Measurements from ENCODE around the gene GLCE. TPM values are rescaled to one million over a fixed set of nuclear protein-coding genes. Genes with fewer than 3 reads are reported as not detected.

GLCE gene
- total RNA-seq, 1 experiment from 2014 or later, result 10.2 TPM

DNA sequence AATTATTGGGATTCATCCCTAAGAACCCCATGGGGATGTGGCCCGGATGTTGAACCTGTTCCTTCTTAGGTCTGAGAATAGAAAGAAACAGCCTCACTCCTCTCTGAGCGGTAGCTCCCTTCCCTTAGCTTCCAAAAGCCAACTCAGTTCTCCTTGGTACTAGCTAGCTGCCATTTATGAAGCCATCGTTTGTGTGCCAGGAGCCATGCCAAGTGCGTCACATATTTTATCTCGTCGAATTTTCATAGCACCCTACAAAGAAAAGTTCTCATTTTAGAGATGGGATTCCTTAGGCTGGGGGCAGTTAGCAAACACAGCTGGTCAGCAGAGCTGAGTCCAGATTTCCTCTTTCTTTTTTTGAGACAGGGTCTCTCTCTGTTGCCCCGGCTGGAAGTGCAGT is 45.4 kb upstream of the GLCE start:
- TF ChIP-seq CTCF (IDR thresholded peaks at IDR 0.05; ENCODE audit: insufficient read depth in 1 of 2, low read depth in 1 of 2, low read length in 1 of 2, severe bottlenecking in 1 of 2, unreplicated experiment in 1 of 2), result no peak
- Histone ChIP-seq H3K27me3 (replicated peaks; ENCODE audit: control insufficient read depth, insufficient read depth, low read length) (no peaks in the 10 kb centered on the region; the same call in 1 of the 2 replicates), H3K4me3 (ENCODE audit: low read depth, low read length) (no peak overlapping the region), H3K36me3 (ENCODE audit: control insufficient read depth, insufficient read depth, low read length) (no peaks in the 10 kb centered on the region), H3K4me1 (no peaks in the 10 kb centered on the region), H3K9me3 (no peaks in the 10 kb centered on the region)
- Mint-ChIP-seq H3K4me1 (ENCODE audit: low read depth, unreplicated experiment) (peaks cover 7% of the 10 kb centered on the region), H3K36me3 (ENCODE audit: insufficient read depth, unreplicated experiment) (no peaks in the 10 kb centered on the region), H3K27ac (ENCODE audit: unreplicated experiment) (no peak overlapping the region), H3K4me3 (ENCODE audit: unreplicated experiment) (no peak overlapping the region), H3K9me3 (ENCODE audit: unreplicated experiment) (no peaks in the 10 kb centered on the region), H3K27me3 (ENCODE audit: insufficient read depth, unreplicated experiment) (peaks cover 17% of the 10 kb centered on the region)
- intact Hi-C loops (cut with micrococcal nuclease; ENCODE audit: unreplicated experiment), result no loop called here
- BruUV-seq (replicated peaks), result no TSS peak
- no peak for DNase-seq
- POLR2A ChIA-PET, result no interaction called here
- CTCF ChIA-PET, result no interaction called here

DNA sequence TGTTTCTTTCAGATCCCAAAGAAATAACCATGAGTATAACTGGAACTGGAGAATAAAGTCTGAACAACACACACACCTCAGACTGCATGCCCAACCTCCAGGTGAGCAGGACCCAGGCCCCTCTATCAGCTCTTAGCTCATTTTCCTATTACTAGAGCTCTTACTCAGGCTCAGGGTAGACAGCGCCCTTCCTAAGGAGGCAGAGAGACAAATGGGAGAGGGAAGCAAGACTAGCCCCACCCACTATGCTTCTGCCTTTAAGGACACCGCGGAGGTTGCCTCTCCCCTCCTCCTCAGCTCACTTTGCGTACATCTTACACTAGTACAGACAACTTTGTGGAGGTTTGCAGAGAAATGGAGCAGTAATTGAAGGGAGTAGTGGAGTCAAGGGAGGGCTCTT is 44.0 kb upstream of the GLCE start:
- no peak overlapping the region for H3K27ac Mint-ChIP-seq (ENCODE audit: unreplicated experiment)
- intact Hi-C loops (cut with micrococcal nuclease; ENCODE audit: unreplicated experiment), result no loop called here
- Histone ChIP-seq H3K36me3 (ENCODE audit: control insufficient read depth, insufficient read depth, low read length) (no peaks in the 10 kb centered on the region), H3K4me3 (ENCODE audit: low read depth, low read length) (no peak overlapping the region), H3K4me1 (no peaks in the 10 kb centered on the region), H3K27me3 (replicated peaks; ENCODE audit: control insufficient read depth, insufficient read depth, low read length) (no peaks in the 10 kb centered on the region; the same call in 1 of the 2 replicates), H3K9me3 (no peaks in the 10 kb centered on the region)
- H3K9me3 Mint-ChIP-seq (ENCODE audit: unreplicated experiment), result no peaks in the 10 kb centered on the region
- BruUV-seq (replicated peaks), result no TSS peak
- peaks cover 18% of the 10 kb centered on the region for H3K27me3 Mint-ChIP-seq (ENCODE audit: insufficient read depth, unreplicated experiment)
- no peak overlapping the region for H3K4me3 Mint-ChIP-seq (ENCODE audit: unreplicated experiment)
- CTCF ChIA-PET, result no interaction called here
- no peak for TF ChIP-seq CTCF (IDR thresholded peaks at IDR 0.05; ENCODE audit: insufficient read depth in 1 of 2, low read depth in 1 of 2, low read length in 1 of 2, severe bottlenecking in 1 of 2, unreplicated experiment in 1 of 2)
- POLR2A ChIA-PET, result no interaction called here
- H3K36me3 Mint-ChIP-seq (ENCODE audit: insufficient read depth, unreplicated experiment), result no peaks in the 10 kb centered on the region
- H3K4me1 Mint-ChIP-seq (ENCODE audit: low read depth, unreplicated experiment), result peaks cover 7% of the 10 kb centered on the region
- DNase-seq, result no peak

GRCh38 chr15:69117431-69117871 is 43.0 kb upstream of the GLCE start:
- H3K27me3 ChIP-seq (replicated peaks; ENCODE audit: control insufficient read depth, insufficient read depth, low read length), result no peaks in the 10 kb centered on the region; the same call in 1 of the 2 replicates
- no peaks in the 10 kb centered on the region for H3K4me1 ChIP-seq
- ChIA-PET POLR2A (no interaction called here), CTCF (no interaction called here)
- peaks cover 7% of the 10 kb centered on the region for H3K4me1 Mint-ChIP-seq (ENCODE audit: low read depth, unreplicated experiment)
- BruUV-seq (replicated peaks), result no TSS peak
- H3K27ac Mint-ChIP-seq (ENCODE audit: unreplicated experiment), result no peak overlapping the region
- no peak for TF ChIP-seq CTCF (IDR thresholded peaks at IDR 0.05; ENCODE audit: insufficient read depth in 1 of 2, low read depth in 1 of 2, low read length in 1 of 2, severe bottlenecking in 1 of 2, unreplicated experiment in 1 of 2)
- H3K36me3 Mint-ChIP-seq (ENCODE audit: insufficient read depth, unreplicated experiment), result no peaks in the 10 kb centered on the region
- peak in 1 of 2 experiments; percentile 46 for DNase-seq
- intact Hi-C loops (cut with micrococcal nuclease; ENCODE audit: unreplicated experiment), result no loop called here
- no peak overlapping the region for H3K4me3 ChIP-seq (ENCODE audit: low read depth, low read length)
- no peaks in the 10 kb centered on the region for H3K36me3 ChIP-seq (ENCODE audit: control insufficient read depth, insufficient read depth, low read length)
- H3K9me3 ChIP-seq, result no peaks in the 10 kb centered on the region
- no peaks in the 10 kb centered on the region for H3K9me3 Mint-ChIP-seq (ENCODE audit: unreplicated experiment)
- H3K27me3 Mint-ChIP-seq (ENCODE audit: insufficient read depth, unreplicated experiment), result peaks cover 21% of the 10 kb centered on the region
- no peak overlapping the region for H3K4me3 Mint-ChIP-seq (ENCODE audit: unreplicated experiment)
